Dermis blood vessel endothelial cell (primary cell): ENCODE measurements around the gene LAMC3. TPM values are rescaled to one million over a fixed set of nuclear protein-coding genes. Genes with fewer than 3 reads are reported as not detected.
A peak's percentile ranks its signal among the peaks of the same experiment; 100 is the strongest.

Experiments used
- DNase-seq: peaks from one replicate; pipeline ENCODE4 v3.0.0; 2010
- total RNA-seq: library from RNA; depleted of rRNA; stranded (reverse); fragments of >200 nt; gene quantifications from 2 replicates; pipeline ENCODE4 v1.2.3, GENCODE V29; 2014

LAMC3 gene
- total RNA-seq, result 0.51 and 4.7 TPM in 2 replicates

DNA sequence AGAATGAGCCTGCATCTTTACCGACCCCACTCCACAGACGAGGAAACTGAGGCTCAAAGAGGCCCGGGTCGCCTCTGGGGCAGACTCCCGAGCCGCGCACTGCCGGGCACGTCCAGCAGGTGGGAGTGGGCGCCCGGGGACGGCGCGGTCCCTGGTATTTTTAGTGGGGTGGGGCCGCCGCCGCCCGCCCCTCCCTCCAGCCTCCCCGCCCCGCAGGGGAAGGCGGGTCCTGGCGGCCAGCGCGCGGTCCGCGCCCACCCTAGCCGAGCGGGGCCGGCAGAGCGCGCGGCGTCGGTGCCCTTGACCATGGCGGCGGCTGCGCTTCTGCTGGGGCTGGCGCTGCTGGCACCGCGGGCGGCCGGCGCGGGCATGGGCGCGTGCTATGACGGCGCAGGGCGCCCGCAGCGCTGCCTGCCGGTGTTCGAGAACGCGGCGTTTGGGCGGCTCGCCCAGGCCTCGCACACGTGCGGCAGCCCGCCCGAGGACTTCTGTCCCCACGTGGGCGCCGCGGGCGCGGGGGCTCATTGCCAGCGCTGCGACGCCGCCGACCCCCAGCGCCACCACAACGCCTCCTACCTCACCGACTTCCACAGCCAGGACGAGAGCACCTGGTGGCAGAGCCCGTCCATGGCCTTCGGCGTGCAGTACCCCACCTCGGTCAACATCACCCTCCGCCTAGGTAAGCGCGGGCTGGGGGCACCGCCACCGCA, at the start of gene LAMC3:
Gene LAMC3, plus strand, starts transcription at position 266 of the 710 bp plus-strand sequence. Its CDS starts 41 bp downstream, at position 307.
- peak; percentile 30 for DNase-seq

DNA sequence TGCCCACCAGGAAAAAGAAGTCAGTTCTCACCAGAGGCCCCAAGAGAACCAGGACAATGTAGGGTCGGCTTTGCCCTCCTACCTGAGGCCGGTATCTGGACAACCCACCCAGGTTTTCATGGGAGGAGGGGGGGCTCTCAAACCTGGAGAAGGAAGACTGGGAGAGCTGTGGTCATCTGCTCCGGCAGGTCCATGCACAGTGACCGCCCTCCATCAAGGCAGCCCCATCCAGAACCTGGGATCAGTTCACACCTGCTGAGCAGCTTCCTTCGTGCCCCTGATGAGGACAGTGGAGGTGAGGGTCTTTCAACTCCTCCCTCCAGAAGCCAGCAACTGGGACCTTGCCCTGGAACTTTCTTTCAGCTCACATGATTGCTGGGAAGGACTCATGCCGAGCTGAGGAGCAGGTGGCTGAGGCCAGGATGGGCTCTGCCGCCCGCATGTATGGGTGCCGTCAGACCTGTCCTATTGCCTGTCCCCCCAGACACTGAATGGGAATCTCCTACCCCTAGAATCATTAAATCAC, 49.1 kb upstream of the LAMC3 start:
- no peak for DNase-seq

DNA sequence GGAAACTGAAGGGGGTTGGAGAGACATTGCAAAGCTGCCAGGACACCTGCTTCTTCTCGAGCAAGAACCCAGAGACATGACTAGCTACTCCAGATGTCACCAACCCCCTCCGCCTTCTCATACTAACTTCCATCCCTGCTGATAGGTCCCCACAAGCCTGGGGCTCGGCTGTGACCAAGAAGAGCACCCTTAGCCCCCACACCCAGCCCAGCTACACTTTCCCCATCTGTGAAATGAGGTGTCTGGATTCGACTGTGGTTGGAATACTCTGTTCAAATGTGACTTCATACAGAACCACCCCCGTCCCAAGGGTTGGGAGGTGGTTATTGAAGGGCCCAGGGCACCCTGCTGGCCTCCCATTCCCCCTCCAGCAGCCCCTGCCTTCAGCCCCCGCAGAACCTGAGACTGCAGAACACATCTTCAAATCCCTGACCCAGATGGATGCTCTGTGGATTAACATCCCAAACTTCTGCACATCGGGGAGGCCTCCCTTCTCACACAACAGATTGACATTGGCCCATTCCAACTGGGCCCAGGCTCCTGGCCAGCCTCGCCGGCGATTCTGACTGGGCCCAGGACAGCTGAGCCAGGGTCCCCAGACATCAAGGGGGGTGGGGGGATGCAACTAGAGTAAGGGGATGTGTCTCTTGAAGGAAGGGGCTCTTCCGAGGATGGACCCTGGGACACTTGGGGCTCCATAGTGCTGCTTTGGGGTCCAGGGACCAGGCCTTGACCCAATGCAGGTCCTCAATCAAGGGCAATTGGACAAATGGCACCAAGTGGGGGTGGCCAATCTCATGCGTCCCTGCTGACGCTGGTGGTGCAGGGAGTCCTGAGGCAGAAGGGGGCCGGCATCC, 48.2 kb upstream of the LAMC3 start:
- no peak for DNase-seq

DNA sequence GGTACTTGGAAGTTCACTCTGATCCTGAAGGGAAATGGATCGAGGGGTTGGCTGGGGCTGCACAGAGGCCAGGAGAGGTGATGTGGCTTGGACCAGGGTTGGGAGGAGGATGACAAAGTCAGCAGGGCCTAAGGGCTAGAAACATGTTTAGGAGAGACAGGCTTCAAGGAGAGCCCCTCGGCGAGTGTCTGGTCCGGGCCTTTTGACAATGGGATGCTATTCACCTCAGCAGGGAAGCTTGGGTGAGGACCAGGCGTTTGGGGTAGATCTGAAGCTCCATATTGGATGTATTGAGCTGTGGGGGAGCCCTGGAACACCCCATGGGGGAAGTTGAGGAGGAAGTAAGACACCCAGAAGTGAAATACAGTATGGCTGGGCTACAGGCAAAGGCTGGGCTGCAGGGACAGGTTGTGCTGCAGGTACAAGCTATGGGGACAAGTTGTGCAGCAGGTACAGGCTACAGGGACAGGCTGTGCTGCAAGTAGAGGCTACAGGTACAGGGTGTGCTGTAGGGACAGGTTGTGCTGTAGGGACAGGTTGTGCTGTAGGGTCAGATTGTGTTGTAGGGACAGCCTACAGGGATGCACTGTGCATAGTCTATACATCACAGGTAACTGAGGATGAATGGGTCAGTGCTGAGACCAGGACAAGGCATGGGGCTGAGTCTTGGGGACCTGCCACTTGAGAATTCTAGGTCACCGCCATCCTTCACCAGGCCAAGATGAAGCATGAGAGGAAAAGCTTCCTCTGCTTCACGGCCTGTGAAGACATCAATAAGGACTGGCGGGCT, 47.3 kb upstream of the LAMC3 start:
- no peak for DNase-seq

DNA sequence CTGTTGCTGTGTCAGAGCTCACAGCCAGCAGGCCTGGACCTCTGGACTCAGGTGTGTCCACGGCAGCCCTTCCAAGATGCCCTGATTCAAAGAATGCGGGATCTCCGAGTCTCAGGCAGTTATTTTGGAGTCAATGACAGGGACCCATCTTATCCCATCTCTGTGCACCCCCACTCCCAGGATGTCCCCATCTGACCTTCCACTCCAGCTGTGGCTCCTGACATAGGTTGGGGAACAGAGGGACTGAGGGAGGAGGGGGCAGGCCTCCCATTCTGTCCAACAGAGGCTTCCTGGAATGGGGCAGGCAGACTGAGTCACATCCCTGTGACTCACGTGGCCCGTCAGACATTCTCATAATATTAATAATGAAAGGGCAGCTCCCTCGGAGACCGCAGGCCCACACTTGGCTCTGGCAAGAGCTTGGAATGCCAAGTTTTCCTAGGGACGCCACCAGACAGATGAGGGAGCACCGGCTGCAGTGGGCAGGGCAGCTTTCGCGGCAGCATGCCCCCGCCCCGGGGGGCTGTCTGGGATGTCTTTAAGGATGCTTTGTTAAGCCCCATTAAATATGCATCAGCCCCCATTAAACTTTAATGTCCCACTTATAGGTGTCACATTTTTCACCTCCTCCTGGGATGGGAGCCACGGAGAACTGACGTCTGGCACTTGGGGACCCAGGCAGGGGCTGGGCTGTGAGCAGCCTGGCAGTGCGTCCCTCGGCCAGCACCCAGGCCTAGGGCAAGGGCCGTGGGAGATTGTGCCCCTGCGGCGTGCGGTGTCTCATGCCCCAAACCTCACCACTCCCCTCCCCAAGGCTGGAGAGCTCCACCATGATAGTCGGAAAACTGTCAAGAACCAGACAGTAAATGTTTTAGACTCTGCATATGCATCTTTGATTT, 46.3 kb upstream of the LAMC3 start:
- peak; percentile 94 for DNase-seq

DNA sequence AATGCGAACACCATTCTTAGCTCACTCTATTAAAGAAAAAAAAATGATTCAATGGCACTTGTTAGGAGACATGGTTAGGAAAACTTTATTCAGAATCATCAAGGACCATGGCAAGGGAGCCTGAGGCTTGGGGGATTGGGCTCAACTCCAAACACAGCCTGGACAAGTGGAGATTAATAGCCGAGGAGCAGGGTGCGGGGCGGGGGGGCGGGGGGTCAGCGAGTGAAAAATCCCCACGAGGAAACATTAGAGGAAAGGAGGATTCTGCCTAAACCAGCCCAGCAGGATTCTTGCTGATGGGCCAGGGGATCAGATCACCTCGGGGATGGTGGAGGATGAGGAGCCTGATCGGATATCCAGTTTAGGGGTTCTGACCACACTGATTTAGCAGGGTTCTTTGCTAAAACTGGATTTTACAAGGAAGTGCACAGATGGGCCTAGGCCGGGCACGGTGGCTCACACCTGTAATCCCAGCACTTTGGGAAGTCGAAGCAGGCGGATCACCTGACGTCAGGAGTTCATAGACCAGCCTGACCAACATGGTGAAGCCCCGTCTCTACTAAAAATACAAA, 45.6 kb upstream of the LAMC3 start:
- no peak for DNase-seq

DNA sequence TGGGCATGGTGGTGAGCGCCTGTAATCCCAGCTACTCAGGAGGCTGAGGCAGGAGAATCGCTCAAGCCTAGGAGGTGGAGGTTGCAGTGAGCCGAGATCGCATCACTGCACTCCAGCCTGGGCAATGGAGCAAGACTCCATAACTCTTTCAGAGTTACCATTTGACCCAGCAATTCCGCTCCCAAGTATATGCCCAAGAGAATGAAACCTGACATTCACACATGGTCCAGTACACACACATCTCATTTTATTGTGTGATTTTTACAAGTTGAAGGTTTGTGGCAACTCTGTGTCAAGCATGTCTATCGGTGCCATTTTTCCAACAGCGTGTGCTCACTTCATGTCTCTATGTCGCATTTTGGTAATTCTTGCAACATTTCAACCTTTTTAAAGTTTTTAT, 45.1 kb upstream of the LAMC3 start:
- DNase-seq, result no peak

DNA sequence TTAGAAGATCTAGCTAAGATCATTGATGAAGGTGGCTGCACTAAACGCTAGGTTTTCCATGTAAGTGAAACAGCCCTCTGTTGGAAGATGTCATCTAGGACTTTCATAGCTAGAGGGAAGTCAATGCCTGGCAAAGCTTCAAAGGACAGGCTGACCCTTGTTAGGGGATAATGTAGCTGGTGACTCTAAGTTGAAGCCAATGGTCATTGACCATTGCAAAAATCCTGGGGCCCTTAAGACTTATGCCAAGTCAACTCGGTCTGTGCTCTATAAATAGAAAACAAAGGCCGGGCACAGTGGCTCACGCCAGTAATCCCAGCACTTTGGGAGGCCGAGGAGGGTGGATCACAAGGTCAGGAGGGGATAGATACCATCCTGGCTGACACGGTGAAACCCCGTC, 43.3 kb upstream of the LAMC3 start:
- no peak for DNase-seq

DNA sequence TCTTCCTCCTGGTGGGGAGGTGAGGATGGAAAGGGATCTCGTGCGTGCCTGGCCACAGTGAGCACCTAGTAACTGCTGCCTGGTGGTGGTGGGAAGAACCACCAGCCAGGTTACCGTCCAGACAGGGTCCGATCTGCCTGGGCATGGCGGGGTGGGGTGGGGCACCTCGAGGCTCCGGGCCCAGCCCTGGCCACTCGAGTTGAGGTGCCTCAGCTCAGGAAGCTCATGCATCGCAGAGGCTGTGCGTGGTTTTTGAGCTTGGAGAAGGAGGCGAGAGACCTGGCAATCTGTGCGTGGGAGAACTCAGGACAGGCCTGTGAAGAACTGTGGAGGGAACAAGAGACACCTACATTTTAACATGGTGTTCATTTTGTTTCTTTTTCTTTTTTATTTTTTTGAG, 38.9 kb upstream of the LAMC3 start:
- DNase-seq, result no peak

DNA sequence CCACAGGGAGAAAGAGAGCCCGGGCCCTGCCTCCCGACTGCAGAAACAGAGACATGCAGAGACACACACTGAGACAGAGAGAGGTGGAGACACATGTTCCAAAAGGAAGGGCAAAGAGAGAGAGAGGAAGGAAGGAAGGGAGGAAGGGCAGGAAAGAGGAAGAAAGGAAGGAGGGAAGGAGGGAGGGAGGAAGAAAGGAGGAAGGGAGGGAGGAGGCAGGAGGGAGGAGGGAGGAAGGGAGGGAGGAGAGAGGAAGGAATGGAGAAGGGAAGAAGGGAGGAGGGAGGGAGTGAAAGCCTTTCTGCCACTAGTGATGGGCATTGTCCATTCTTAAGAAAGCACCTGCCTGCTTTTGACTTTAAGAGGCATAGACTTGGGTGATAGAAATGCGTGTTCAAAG, 38.1 kb upstream of the LAMC3 start:
- no peak for DNase-seq

DNA sequence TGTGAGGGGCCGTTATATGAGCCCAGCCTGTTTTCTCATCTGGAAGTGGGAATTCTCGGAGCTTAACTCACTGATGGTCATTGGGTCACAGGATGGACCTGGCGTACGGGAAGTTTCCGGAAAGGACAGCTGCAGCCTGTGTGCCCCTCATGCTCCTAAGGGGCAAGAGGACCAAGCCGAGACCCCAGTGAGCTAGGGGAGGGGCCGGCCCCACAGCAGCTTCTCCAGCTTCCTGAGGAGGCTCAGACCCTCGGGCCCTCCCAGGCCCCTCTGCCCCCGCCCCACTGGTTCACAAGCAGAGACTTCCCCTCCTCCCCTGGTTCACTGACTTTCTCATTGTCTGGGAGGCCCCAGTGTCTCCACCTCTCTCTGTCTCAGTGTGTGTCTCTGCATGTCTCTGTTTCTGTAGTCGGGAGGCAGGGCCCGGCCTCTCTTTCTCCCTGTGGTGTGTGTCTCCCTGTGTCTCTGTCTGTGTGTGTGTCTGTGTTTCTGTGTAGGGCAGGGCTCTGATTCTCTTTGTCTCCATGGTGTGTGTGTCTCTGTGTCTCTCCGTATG, 37.6 kb upstream of the LAMC3 start:
- peak; percentile 14 for DNase-seq

DNA sequence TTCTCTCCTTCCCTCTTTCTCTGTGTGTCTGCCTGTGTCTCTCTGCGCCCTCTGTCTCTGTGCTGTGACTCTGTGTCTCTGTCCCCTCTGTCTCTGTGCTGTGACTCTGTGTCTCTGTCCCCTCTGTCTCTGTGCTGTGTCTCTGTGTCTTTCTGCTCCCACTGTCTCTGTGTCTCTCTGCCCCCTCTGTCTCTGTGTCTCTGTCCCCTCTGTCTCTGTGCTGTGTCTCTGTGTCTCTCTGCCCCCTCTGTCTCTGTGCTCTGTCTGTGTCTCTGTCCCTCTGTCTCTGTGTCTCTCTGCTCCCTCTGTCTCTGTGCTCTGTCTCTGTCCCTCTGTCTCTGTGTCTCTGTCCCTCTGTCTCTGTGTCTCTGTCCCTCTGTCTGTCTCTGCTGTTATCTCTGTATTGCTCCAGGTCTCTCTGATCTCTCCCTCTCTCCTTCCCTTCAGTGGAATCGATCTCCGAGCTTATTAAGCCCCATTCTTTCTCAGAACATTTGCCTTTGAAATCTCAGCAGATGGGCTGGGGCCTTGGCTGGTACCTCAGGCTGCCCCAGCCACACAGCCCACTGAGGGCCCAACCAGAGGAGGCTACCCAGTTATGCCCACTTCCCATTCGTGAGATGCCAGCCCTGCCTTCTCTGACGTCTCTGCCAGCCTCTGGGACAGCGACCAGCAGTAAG, 36.6 kb upstream of the LAMC3 start:
- no peak for DNase-seq

DNA sequence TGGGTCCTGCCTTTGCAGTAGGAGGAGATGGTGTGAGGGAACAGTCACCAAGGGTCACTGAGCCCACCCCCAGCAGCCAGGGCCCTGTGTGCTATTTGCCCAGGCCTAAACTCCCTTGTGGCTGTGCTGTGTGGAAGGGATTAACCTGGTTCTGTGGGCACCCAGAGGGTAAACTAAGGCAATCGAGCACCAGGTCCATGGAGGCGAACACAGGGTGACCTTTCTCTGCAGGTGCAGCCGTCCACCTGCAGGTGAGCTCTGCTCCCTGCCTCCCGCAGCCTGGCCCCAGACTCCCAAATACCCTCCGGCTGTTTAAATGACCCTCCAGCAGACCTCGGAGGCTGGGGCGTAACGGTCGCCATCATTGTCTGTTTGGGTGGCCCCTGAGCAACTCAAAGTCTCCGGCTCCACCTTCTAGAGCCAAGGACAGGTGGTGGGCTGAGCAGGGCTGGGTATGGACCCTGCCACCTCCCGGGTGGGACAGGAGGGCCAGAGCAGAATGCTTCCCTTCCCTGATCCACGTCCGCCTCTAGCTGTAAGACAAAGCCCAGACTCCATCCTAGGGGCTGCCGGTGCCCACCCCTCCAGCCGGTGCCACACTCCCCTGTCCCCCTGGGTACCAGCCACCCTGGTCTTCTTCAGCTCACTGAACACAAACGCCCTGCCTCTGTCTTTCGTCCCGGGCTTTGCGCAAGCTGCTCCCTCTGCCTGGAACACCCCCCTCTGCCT, 35.9 kb upstream of the LAMC3 start:
- DNase-seq, result no peak

DNA sequence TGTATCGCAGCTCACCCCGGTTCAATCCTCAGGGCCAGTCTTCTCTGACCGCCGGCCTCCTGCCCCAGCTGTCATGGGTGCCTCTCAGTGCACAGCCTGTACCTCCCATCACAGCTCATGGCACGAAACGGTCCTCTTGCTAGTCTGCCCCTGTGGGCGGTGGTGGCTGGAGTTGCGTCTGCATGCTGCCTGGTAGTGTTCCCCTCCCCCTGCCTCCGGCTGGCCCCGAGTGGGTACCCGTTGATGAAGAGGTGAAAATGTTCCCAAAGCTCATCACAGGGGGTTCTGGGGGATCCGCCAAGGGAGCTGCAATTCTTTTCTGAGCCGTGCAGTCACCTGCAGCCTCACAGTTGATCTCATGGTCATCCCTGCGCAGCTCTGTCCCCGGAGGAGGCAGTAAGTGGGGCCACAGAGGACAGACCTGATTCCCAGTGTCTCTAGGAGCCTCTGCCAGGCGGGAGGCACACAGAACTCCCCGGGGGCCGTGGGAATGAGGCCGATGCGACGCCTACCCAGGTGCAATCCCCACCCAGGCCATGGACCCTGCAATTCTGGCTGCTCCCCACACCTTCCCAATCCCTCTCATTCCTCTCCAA, 35.2 kb upstream of the LAMC3 start:
- no peak for DNase-seq

DNA sequence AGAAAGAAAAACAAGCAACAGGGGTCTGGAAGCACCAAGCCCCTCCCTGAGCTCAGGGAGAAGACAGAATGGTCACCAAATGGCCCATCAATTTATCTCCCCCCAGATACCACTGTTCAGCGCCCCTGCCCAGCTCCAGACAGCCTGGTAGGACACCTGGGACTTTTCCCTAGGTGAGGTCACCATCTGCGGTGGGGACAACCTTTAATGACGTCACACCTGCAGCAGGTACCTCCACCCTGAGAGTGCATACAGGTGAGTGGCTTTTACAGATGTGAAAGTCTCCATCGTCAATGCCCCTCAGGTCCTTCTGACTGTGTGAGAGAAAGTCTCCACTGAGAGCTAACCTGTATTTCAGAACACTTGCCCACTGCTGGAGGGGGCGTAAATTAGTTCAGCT, 34.3 kb upstream of the LAMC3 start:
- DNase-seq, result no peak

DNA sequence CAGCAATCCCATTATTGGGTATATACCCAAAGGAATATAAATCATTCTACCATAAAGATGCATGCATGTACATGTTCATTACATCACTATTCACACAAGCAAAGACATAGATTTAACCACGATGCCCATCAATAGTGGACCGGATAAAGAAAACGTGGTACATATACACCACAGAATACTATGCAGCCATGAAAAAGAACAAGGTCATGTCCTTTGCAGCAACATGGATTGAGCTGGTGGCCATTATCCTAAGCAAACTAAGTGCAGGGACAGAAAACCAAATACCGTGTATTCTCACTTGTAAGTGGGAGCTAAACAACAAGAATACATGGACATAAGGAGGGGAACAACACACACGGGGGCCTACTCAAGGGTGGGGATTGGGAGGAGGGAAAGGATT, 33.8 kb upstream of the LAMC3 start:
- no peak for DNase-seq

DNA sequence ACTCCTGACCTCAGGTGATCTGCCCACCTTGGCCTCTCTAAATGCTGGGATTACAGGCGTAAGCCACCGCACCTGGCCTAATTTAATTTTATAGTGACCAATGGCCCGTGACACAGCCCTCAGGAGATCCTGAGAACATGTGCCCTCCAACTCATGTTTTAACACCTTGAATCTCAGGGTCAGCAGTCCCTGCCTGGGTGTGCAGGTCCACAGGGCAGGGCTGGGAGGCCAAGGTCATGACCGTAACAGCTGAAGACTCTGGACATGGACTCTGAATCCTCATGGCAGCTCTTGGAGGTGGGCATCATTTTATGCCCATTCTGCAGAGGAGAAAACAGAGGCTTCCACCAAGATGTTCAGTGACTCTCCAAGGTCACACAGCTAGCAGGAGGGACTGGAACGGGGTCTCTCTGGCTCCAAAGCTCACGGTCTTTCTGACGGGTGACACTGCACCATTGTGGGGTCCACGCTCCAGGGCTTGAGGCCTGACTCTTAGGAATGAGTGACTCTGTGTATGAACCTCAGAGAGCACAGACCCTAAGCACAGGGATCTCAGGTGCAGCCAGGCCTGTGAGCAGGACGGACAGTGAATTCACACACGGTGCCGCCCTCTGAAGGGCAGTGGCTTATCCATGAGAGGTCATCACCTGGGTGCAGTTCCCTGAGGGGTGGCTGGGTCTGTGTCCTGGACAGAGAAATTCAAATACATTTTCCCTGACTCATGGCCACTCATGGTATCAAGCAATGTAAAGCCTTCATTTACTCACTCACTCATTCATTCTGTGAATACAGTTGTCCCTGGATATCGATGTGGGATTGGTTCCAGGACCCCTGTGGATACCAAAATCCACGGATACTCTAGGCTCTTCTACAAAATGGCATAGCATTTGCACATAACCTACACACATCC, 32.8 kb upstream of the LAMC3 start:
- no peak for DNase-seq

DNA sequence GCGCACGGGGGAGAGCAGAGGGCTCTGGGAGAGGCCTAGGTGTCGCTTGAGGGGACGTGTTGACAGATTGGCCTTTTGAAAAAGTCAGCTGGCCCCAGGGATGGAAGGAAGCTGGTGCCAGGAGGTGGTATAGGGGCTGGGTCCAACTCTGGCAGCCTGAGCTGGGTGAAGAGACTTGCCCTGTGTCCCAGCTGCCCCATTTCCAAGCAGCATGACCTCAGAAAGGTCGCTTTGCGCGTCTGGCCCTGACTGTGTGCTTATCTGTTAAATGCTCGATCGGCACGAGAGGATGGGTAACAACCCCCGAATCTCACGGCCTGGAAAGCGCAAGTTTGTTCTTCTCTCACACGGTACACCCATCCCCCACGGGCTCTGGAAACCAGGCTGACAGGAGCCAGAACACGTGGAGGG, 31.2 kb upstream of the LAMC3 start:
- DNase-seq, result no peak
